Measurements from ENCODE around the gene ZNF511. TPM values are rescaled to one million over a fixed set of nuclear protein-coding genes. Genes with fewer than 3 reads are reported as not detected.

Gene ZNF511, protein sequence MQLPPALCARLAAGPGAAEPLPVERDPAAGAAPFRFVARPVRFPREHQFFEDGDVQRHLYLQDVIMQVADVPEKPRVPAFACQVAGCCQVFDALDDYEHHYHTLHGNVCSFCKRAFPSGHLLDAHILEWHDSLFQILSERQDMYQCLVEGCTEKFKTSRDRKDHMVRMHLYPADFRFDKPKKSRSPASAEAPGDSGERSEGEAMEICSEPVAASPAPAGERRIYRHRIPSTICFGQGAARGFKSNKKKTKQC
- 56.7 and 58.2 TPM in 2 replicates for total RNA-seq

DNA sequence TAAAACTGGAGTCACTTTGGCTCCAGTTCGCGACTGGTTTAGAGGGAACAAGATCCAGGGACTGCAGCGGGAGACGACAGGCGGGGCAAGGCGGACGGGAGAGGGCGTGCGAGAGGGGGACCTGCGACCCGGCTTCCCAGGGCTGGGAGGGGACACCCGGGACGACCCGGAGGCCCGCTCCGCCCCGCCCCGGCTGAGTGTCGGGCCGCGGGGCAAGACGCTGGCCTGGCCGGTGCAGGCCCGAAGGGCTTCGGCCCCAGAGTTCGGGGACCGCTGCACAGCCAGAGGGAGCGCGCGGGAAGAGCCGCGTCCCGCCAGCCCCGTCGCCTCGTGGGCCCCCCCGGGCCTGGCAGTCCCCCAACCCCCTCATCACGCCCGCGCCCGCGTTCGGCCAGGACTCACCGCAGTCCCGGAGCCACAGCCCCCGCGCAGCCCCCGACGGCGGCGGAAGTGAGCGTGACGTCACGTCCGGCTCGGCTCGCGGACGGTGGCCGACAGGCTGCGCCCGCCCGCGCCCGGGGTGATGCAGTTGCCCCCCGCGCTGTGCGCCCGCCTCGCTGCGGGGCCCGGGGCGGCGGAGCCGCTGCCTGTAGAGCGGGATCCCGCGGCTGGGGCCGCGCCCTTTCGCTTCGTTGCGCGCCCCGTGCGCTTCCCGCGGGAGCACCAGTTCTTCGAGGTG lies at the start of gene ZNF511, which contains the start of gene TUBGCP2:
TSS of gene ZNF511 (plus strand) at position 494 of the 679 bp plus-strand sequence. CDS start at position 524, 30 bp downstream.
TSS of gene TUBGCP2 (minus strand) at position 452 of the 679 bp plus-strand sequence. CDS start 5,931 bp downstream, outside the sequence.
- intact Hi-C loops (cut with micrococcal nuclease): loop anchor here (1.0 to 5.0 kb wide), 4 partner anchors 33 to 1001 kb away; partner anchors contain the start of genes ECHS1 and STK32C
- no peaks in the 10 kb centered on the region for H3K9me3 Mint-ChIP-seq
- H3K4me1 Mint-ChIP-seq: peaks cover 33% of the 10 kb centered on the region
- DNase-seq (peak; percentile 95), ATAC-seq (ENCODE audit: low read depth) (peak; percentile 66)
- ChIA-PET POLR2A (interaction anchor here (1.2 to 1.7 kb wide), 2 partner anchors 29 to 32 kb away, joined by 3 to 13 read pairs; partner anchors contain the start of gene ADAM8), CTCF (interaction anchor here (0.6 to 2.2 kb wide), 9 partner anchors 12 to 165 kb away, joined by 3 to 7 read pairs (median 5); partner anchors contain the start of gene ADAM8)
- H3K27me3 Mint-ChIP-seq: no peaks in the 10 kb centered on the region
- peaks cover 45% of the 10 kb centered on the region for H3K36me3 Mint-ChIP-seq (ENCODE audit: low read depth)
- H3K4me3 Mint-ChIP-seq: peak within 1 kb of the TSS; percentile 94
- peak within 1 kb of the TSS; percentile 96 for H3K27ac Mint-ChIP-seq
- TF ChIP-seq, protein P1, sequence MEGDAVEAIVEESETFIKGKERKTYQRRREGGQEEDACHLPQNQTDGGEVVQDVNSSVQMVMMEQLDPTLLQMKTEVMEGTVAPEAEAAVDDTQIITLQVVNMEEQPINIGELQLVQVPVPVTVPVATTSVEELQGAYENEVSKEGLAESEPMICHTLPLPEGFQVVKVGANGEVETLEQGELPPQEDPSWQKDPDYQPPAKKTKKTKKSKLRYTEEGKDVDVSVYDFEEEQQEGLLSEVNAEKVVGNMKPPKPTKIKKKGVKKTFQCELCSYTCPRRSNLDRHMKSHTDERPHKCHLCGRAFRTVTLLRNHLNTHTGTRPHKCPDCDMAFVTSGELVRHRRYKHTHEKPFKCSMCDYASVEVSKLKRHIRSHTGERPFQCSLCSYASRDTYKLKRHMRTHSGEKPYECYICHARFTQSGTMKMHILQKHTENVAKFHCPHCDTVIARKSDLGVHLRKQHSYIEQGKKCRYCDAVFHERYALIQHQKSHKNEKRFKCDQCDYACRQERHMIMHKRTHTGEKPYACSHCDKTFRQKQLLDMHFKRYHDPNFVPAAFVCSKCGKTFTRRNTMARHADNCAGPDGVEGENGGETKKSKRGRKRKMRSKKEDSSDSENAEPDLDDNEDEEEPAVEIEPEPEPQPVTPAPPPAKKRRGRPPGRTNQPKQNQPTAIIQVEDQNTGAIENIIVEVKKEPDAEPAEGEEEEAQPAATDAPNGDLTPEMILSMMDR (IDR thresholded peaks at IDR 0.05): no peak

DNA sequence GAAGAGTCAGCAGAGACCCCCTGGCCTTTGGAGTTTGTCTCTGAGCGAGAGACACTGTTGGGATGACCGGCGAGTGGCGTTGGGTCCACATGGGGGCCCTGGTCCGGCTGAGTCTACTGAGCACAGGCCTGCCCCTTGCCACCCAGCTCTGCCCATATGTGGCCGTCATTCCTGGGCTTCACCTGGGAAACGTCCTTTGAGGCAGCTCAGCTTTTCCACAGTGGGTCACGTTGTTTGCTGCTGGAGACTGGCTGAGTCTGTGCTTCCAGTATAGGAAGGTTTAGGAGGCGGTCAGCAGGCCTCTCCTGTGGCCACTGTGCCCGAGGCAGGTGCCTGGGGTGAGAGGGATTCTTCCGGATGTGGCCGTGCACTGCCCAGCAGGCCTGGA lies 49.1 kb upstream of the ZNF511 start:
- ATAC-seq (ENCODE audit: low read depth): no peak
- POLR2A ChIA-PET: interaction anchor here (0.6 to 3.6 kb wide), 5 partner anchors 16 to 87 kb away, joined by 3 to 32 read pairs (median 5); partner anchors contain the start of gene ADAM8
- CTCF ChIA-PET: interaction anchor here (3.8 kb wide), 1 partner anchor 17 kb away, joined by 26 read pairs; the partner anchor contains the start of gene ADAM8
- intact Hi-C loops (cut with micrococcal nuclease): loop anchor here (2.0 to 10.0 kb wide), 2 partner anchors 19 to 315 kb away; partner anchors contain the start of gene CFAP46
- Mint-ChIP-seq H3K4me1 (peaks cover 68% of the 10 kb centered on the region), H3K27ac (peak overlapping the region; percentile 81), H3K4me3 (peak overlapping the region; percentile 39), H3K9me3 (no peaks in the 10 kb centered on the region), H3K36me3 (ENCODE audit: low read depth) (peaks cover 10% of the 10 kb centered on the region), H3K27me3 (no peaks in the 10 kb centered on the region)
- no peak for DNase-seq
- TF ChIP-seq, protein P1 (IDR thresholded peaks at IDR 0.05): no peak

DNA sequence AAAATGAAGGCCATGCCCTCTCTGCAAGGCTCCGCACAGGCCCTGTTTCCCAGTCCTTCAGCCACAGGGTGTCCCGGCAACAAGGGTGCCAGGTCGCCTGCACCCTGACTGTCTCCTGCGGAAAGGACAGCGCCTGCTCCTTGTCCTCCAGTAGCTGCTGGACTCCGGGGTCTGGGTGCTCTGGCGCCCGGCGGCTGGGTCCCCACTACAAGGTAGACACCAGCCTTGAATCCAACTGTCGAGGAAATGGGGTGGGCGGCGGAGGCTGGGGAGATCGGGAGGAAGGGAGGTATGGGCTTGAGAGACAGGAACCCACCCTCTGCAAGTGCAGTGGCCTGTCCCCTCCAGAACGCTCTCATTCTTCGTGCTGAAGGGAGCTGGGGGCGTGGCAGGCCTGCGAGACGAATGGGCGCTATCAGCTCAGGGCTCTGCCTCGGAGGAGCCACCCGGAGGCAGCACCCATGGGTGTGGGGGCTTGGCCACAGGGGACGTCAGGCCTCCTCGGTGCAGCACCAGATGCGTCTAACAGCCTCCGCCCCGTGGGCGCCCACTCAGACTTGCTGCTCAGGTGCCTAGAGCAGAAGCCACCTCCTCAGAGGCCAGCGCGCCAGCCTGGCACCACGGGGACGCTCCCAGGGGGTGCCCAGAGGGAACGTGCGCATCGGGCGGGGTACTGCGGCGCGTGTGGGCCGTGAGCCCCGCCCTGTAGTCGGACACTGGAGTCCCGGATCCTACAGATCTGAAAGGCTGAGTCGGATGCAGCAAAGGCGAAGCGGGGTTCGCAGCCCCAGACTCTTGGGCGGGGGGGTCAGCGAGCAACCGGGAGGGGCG lies 47.6 kb upstream of the ZNF511 start:
- CTCF ChIA-PET: no interaction called here
- Mint-ChIP-seq H3K27ac (peak overlapping the region; percentile 92), H3K9me3 (no peaks in the 10 kb centered on the region), H3K27me3 (no peaks in the 10 kb centered on the region), H3K4me1 (peaks cover 80% of the 10 kb centered on the region), H3K4me3 (peak overlapping the region; percentile 89), H3K36me3 (ENCODE audit: low read depth) (peaks cover 19% of the 10 kb centered on the region)
- intact Hi-C loops (cut with micrococcal nuclease): loop anchor here (1.0 kb wide), 2 partner anchors 14 to 47 kb away; partner anchors contain the start of genes TUBGCP2 and ZNF511
- POLR2A ChIA-PET: interaction anchor here (0.6 to 7.0 kb wide), 3 partner anchors 13 to 46 kb away, joined by 3 to 85 read pairs (median 4); partner anchors contain the start of gene ADAM8
- TF ChIP-seq, protein P1 (IDR thresholded peaks at IDR 0.05): no peak
- DNase-seq (peak; percentile 72), ATAC-seq (ENCODE audit: low read depth) (peak; percentile 73)

DNA sequence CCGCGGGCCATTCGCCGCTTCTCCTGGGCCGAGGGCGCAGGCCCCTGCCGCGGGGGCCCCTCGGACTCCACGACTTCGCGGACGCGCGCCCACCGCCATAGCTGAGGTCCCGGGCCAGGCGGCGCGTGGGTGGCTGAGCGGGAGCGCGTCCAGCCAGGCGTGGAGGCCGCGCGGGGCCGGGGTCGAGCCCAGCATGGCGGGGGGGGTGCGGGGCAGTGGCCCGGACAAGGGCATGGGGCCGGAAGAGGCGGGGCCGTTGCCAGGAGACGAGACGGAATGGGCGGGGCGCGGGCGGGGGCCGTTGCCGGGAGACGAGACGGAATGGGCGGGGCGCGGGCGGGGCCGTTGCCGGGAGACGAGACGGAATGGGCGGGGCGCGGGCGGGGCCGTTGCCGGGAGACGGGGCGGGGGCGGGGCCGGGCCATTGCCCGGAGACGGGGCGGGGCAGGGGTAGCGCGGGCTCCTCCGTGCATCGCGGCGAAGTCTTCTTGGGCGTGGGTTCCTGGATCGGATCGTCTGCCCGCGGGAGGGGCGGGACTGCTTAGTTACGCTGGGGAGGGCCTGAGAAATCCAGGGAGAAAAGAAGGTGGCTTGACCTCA lies 46.9 kb upstream of the ZNF511 start:
- ATAC-seq (ENCODE audit: low read depth): peak; percentile 65
- CTCF ChIA-PET: no interaction called here

More for the DNA sequence above, 46.9 kb upstream of the ZNF511 start:
- TF ChIP-seq, protein P1 (IDR thresholded peaks at IDR 0.05): no peak
- Mint-ChIP-seq H3K4me3 (peak overlapping the region; percentile 79), H3K27me3 (no peaks in the 10 kb centered on the region), H3K27ac (no peak overlapping the region), H3K9me3 (no peaks in the 10 kb centered on the region), H3K36me3 (ENCODE audit: low read depth) (peaks cover 19% of the 10 kb centered on the region), H3K4me1 (peaks cover 80% of the 10 kb centered on the region)
- POLR2A ChIA-PET: interaction anchor here (7.0 kb wide), 1 partner anchor 13 kb away, joined by 85 read pairs; the partner anchor contains the start of gene ADAM8
- peak; percentile 80 for DNase-seq
- intact Hi-C loops (cut with micrococcal nuclease): loop anchor here (1.0 kb wide), 2 partner anchors 13 to 46 kb away; partner anchors contain the start of genes TUBGCP2 and ZNF511

All from activated B cell treated with CpG ODN at 0.5 μM for 24 hours (primary cell).